HG02571 (cell line): ENCODE data around the gene CD2AP.
"Not testable (repeated sequence)": the region's sequence is repeated elsewhere in the genome, so short reads cannot be mapped to it uniquely, and the experiment has no call there.

ENCODE experiments used
- ATAC-seq: cut with Tn5 transposase; IDR thresholded peaks from one replicate; pipeline ENCODE4 v1.9.1; 2021; ENCODE audit warnings: mild to moderate bottlenecking, moderate library complexity; ENCODE audit not compliant: unreplicated experiment

CD2AP gene

DNA sequence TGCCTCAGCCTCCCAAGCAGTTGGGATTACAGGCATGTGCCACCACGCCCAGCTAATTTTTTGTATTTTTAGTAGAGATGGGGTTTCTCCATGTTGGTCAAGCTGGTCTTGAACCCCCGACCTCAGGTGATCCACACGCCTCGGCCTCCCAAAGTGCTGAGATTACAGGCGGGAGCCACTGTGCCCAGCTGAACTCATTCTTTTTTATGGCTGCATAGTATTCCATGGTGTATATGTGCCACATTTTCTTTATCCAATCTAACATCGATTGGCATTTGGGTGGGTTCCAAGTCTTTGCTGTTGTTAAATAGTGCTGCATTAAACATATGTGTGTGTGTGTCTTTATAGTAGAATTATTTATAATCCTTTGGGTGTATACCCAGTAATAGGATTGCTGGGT is 78.9 kb downstream of the CD2AP start:
- ATAC-seq, result not testable (repeated sequence)

DNA sequence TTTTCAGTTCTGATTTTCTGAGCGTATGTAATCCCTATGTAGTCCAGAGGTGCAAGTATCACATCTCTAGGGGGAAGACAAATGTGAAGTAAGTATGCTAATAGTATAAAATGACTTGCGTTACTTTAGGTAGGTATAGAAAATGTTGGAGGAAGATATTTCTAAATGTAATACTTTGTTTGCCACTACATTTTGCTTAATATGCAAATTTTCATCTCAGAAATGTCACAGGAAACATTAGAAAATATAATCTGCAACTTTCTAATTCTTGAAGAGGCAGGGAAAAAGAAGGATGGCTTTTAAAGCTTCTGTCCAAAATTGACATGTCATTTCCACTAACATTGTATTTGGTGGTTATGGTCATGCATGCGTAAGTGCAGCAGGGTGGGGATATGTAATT is 85.6 kb downstream of the CD2AP start:
- ATAC-seq, result no peak

DNA sequence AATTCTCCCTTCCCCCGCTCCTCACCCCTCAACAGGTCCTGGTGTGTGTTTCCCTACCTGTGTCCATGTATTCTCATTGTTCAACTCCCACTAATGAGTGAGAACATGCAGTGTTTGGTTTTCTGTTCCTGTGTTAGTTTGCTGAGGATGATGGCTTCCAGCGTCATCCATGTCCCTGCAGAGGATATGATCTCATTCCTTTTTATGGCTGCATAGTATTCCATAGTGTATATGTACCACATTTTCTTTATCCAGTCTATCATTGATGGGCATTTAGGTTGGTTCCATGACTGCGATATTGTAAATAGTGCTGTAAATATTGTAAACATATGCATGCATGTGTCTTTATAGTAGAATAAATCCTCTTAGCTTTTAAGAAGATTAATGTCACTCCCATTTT is 89.0 kb downstream of the CD2AP start:
- not testable (repeated sequence) for ATAC-seq

DNA sequence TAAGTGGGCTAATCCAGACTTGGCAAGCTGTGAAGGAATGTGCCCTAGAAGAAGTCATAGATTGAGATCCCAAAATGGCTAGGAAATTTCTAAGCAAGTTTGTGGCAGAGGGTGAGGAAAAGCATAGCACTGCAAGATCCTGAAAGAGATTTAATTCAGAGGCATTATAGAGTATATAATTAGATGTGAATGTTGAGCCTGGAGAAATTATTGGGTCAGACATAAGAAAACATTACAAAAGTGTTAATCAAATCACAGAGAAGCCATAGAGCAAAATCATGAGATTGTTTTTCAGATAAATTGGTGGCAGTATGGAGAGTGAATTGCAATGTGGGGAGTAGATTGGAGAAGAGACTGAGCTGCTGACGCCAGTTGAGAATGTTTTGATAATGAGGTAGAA is 90.0 kb downstream of the CD2AP start:
- ATAC-seq, result no peak

DNA sequence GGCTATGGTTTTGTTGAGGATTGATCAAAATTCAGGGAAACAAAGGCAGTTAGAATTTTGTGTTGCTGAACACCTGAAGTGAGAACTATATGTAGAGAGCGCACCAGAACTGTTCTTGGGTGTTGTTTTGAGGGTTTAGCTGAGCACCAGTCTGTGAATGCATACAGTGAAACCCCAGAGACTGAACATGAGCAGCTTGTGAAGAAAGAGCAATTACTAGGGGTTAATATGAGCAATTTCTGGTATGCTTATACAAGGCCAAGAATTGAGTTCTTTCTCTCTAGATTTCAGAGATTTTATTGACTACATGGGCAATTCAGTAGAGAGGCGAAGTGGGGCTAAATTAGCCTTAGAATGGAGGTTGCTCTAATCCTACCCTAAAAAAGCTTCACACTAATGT is 93.9 kb downstream of the CD2AP start:
- ATAC-seq, result no peak

DNA sequence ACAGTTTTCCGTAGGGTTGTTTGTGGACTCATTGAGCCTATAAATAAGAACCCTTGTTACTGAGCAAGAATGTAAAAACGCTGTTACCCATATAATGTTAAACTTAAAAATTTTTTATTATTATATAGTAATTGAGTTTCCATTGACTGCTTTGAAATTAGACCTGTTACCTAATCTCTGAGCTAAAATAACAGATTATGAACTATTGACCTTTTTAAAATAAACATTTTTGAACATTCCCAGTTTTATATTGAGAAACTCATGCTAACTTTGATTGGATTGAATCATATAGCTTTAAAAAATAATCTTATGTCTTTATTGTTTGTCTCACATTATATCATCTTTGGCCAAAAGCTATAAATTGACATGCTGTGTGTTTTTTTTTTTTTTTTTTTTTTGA is 95.5 kb downstream of the CD2AP start:
- no peak for ATAC-seq

DNA sequence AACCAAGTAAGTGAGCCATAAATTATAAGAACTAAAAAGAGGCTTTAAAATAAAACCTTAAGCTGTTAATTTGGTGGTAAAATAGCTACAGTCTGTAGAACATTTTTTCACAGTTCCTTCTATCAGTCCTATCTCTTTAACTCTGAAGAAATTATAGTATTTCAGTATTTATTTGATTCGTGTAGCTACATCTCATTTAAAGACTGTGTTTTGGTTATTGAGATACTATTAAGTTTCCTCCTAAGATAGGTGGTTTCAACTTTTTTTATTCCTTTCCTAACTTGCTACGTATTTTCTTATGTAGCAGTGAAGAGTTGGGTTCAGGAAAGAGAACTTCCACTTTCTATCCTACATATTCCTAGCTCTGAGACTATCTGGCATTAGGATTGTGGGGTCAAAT is 97.2 kb downstream of the CD2AP start:
- no peak for ATAC-seq

DNA sequence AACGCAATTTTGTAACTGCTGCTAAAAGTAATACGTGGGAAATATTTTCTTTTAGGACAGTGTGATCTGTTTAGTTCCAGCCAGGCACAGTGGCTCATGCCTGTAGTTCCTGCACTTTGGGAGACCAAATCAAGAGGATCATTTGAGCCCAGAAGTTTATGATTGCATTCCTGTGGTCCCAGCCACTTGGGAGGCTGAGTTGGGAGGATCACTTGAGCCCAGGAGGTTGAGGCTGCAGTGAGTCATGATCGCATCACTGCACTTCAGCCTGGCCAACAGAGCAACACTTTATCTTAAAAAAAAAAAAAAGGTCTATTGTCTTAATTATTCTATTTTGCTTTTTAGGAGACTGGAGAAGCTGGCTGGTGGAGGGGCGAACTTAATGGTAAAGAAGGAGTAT is 101.5 kb downstream of the CD2AP start:
- ATAC-seq, result no peak

DNA sequence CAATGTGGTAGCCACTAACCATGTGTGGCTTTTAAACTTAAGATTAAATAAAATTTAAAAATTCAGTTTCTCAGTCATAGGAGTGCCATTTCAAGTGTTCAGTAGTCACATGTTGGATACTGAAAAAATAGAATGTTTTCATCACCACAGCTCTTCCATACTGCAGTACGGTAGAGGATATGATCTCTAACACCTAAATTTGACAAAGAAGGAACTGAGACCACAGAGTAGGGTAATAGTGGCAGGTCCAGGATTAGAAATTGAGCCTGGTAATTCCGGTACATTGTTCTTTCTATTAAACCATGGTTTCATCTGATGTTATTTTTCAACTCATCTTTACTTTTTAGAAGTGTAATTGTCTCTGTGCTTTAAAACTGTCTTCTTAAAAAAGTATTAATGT is 104.0 kb downstream of the CD2AP start:
- no peak for ATAC-seq

DNA sequence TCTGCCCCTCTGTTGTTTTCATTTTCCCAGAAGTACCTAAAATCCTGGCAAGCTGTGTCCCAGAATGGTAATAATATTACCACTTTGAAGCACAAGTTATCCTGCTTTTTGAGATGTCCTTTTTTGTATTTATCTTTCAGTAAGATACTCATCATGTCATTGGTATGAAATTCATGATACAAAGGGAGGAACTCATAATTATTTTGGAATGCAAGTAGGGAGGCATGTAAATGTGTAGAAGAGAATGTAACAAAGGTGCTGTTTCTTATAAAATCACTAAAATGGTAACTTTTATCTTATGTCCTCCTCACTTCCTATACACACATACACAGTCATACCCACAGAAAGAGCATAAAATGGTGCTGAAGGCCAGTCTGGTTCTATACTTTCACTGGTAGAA is 109.9 kb downstream of the CD2AP start:
- ATAC-seq, result no peak

DNA sequence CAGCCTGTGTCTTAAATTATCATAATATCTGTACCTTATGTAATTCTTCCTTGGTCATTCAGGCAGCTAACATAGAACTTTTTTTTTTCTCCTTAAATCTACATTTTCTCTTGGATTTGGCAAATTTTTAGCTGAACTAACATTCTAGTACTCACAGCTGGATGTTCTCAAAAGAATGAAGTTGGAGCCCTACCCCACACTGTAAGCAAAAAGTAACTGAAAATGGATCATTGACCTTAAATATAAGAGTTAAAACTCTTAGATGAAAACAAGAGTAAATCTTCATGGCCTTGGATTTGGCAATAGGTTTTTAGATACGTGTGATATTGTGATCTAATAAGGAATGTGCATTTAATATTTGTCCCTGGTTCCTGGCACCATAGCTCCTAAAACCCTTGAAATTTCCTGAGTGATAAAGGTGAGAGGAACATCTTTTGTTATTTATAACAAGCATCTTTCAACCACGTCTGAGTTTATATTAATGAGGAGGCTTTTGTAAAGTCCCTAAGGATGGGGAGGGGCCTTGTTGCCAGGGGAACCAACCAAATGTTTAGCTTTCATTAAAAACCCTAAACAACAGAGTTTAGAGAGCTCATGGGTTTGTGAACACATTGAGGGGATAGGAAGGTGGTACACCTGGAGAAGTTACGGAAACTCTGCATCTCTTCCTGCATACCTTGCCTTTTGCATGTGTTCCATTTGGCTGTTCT is 114.7 kb downstream of the CD2AP start:
- no peak for ATAC-seq

DNA sequence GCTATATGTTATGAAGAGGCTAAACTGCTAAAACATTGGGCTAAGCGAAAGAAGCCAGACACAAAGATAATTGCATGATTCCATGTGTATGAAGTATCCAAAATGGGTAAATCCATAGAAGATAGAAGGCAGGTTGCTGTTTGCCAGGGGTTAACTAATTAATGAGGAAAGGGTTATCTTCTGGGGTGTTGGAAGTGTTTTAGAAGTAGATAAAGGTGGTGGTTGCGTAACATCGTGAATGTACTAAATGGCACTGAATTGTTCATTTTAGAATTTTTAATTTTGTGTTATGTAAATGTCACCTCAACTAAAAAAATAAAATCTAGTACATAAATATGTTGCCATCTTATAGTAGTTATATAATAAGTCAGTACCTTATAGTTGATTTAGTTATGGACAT is 116.4 kb downstream of the CD2AP start:
- no peak for ATAC-seq

DNA sequence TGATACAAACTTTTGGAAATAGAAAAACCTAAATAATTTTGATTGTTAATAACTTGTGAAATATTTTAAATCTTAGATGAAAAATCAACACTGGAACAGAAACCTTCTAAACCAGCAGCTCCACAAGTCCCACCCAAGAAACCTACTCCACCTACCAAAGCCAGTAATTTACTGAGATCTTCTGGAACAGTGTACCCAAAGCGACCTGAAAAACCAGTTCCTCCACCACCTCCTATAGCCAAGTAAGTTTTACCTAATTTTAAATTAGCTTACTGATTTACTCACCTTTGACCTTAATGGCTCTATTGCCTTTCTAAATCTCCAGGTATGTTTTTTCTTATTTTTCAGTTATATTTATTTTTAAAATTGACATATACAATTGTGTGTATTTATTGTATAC is 118.2 kb downstream of the CD2AP start:
- no peak for ATAC-seq

DNA sequence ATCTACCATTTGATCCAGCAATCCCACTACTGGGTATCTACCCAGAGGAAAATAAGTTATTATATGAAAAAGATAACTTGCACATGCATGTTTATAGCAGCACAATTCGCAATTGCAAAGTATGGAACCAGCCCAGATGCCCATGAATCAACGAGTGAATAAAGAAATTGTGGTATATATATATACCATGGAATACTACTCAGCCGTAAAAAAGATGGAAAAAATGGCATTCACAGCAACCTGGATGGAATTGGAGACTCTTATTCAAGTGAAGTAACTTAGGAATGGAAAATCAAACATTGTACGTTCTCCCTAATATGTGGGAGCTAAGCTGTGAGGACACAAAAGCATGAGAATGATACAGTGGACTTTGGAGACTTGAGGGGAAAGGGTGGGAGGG is 120.8 kb downstream of the CD2AP start:
- ATAC-seq, result no peak

DNA sequence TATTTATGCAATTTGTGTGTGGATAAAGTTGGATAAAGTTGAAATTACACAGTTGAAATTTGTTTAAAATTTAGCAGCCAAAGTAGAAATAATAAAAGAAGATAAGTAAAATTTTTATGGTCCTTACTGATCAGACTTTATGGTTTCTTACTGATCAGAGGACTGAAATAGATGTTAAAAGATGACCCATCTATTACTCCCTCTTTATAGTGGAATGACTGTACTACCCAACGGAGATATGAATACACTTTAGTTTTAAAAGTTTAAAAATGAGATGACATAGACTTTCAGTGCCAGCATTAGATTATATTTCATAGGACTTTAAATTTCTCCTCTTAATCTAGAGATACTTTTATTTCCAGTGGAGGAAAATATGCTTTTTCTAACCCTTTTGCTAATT is 121.9 kb downstream of the CD2AP start:
- ATAC-seq, result no peak

DNA sequence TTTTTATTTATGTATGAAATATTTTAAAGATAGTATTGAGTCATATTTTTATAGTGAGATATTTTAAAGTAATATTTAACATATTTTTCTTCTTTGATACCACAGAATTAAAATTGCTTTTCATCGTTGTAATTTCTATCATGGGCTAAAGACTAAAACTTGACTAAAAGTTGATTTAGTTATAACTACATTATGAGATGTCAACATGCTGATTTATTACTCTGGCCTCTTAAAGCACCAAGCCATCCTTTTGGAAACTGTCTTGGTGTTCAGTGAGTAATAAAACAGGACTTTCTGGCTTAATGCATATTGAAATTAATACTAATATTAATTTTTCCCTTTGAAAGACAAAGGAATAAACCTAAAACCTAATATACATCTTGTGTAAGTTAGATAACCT is 125.6 kb downstream of the CD2AP start:
- ATAC-seq, result no peak

DNA sequence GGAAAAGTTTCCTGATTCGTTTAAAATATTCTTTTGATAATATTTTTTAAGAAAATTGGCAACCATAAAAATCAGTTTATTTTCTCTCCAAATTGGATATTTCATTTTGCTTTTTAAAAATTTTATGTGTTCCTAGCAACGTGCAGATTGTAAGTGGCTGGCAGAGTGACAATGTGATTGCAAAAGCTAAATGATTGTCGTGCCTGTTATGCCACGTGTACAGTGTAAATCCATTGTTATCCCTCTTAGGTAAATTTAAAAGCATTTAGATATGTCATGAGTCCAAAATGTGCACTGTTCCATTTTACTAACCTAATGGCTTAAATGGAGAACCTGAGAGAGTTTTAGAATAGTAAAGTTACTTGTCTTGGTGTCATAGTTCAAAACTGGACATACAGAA is 126.4 kb downstream of the CD2AP start:
- ATAC-seq, result no peak

DNA sequence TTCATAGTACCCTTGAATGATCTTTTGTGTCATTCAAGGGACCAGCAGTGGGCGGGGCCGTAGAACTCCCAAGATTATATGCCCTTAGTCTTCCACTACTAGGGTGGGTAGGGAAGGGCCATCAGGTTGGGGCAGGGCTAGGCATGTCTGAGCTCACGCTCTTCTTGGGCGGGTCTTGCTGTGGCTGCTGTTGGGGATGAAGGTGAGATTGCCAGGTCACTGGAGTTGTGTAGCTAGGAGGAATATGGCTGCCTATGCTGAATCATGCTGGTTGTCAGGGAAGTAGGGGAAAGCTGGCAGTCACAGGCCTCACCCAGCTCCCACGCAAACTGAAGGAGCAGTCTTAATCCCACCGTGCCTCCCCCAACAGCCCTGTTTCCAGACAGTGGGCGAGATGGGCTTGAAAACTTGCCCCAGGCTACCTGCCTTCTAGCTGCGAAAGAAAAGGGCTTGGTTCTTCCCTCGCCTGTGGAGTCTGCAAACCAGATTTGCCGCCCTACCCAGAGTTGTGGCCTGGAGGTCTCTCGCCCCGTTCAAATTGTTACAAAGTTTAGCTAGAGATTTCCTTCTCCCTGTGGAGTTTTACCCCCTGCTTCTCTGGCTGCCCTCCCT is 144.4 kb downstream of the CD2AP start:
- ATAC-seq, result no peak

DNA sequence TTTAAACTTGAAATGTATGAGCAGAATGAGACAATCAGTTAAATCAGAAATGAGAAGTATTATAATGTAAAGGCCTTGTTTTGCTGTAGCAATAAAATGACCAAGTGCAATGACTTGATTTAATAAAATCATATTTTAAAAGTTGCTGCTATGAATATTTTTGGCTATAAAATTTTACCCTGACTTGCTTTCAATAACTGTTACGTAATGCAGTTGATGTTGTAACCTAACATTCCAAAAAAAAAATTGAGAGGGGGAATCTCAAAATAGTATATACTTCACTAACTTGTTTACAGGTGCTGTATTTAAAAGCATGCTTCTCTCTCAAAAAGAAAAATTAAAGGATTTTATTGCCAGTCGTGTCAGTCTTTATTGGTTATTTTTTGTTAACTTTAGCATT is 149.2 kb downstream of the CD2AP start:
- ATAC-seq, result no peak

DNA sequence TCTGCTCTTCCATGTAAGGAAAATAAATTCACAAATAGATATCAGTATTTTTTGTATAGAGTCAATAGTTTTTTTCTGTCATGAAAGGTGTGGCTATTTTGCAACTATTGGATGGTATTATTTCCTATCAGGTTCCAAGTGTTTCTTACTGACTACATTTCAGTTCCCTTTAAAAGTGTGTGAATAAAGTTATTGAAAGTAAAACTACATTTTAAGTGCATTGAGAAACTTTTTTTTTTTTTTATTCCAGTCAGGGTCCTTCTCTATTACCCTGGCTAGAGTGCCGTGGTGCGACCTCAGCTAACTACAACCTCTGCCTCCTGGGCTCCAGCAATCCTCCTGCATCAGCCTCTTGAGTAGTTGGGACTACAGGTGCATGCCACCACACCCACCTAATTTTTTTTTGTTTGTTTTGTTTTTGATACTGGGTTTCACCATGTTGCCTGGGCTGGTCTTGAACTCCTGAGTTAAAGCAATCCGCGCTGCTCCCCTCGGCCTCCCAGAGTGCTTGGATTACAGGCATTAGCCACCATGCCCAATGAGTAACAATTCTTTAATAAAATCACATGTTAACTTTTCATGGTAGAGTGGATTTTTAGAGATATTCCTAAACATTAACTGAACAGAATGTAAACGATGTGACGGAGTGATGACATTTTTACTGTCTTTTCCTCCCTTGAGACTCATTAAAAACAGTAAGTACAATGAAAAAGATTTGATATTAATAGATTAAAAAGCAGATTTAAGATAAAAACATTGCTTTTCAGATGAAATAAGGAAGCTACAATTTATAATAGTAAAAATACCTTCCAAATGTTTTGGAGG is 151.1 kb downstream of the CD2AP start:
- no peak for ATAC-seq

DNA sequence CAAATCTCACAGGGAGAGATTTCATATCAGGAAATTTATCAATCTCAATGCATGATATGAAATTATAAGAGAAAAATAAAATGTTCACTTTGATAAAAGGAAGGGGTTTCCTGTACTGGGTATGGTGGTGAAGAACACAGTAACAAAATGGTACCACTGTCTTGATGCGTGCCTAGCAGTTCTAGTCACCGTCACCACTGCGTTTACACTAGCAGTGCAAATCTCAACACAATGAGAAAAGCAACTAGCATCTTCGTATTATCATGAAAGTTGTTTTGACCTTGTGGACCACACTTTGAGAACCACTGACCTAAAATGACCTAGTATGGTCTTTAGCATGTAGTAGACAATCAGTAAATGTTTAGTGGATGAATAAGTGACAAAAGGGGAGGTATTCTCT is 152.4 kb downstream of the CD2AP start:
- no peak for ATAC-seq

DNA sequence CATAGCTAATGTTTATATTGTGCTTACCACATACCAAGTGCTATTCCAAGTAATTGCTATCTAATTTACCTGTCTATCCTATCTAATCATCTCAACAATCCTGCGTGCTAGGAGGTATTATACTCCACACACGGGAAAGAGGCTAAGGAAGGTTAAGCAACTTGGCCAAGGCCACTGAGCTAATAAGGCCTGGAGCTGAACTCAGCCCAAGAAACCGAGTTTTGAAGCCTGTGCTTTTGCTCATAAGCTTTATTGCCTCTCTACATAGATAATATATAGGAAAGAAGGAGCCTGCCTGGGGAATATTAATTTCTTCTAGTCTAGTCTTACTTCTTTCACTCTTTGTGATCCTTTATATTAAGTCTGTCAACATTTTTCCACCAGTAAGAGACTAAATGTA is 153.0 kb downstream of the CD2AP start:
- ATAC-seq, result no peak
